HG03280 (cell line): ENCODE measurements around the gene ACTRT3.

Source experiments
- ATAC-seq: cut with Tn5 transposase; IDR thresholded peaks from one replicate; pipeline ENCODE4 v1.9.1; 2021; ENCODE audit warnings: mild to moderate bottlenecking, moderate library complexity; ENCODE audit not compliant: unreplicated experiment

The ACTRT3 gene

GRCh38 chr3:169769287-169770181, at the start of gene ACTRT3:
Gene ACTRT3, minus strand, starts transcription at chr3:169769561. Its CDS starts 41 bp downstream, at chr3:169769520.
- peak; percentile 21 for ATAC-seq

- ATAC-seq = no peak
Observed at GRCh38 chr3:169818316-169818715, 49.0 kb upstream of the ACTRT3 start.

DNA sequence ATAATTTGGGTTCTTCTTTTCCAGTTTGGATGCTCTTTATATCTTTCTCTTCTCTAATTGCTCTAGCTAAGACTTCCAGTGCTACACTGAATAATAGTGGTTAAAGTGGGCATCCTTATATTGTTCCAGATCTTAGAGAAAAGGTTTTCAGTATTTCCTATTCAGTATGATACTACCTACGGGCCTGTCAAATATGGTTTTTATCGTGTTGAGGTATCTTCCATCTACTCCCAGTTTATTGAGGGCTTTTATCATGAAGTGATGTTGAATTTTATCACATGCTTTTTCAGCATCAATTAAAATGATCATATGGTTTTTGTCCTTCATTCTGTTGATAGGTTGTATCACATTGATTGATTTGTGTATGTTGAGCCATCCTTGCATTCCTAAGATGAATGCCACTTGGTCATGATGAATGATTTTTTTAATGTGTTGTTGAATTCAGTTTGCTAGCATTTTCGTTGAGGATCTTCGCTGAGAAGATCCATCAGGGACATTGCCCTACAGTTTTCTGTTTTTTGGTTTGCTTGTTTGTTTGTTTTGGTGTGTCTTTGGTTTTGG, 46.3 kb upstream of the ACTRT3 start:
- ATAC-seq = no peak

DNA sequence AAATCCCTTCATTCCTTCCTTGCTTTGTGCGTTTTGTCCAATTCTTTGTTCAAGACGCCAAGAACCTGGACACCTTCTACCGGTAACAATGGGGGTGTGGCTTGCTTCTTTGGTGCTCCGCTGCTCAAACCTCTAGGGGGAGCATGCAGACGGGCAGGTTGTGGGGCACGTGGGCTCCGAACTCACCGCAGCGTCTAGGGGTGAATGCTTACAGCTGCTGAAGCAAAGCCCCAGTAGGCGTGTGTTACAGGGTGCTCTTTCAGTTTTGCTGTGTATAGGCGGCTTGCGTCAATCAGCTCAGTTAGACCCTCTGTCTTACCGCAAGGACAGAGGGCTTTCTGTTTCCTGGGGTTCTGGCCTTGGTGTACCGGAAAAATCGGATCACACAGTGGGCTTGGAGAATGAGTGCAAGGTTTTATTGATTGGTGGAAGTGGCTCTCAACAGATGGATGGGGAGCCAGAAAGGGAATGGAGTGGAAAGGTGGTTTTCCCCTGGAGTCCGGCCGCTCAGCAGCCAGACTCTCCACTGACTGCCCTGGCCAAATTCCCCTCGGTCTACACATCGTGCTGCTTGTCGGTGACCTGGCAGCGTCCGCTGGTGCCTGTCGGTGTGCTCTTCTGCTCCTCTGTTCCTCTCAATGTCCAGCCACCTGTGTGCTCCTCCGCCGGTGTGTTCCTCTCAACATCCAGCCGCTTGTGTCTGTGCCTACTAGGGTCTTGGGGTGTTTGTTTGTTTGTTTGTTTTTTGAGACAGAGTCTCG, 44.6 kb upstream of the ACTRT3 start:
- ATAC-seq = peak; percentile 90

DNA sequence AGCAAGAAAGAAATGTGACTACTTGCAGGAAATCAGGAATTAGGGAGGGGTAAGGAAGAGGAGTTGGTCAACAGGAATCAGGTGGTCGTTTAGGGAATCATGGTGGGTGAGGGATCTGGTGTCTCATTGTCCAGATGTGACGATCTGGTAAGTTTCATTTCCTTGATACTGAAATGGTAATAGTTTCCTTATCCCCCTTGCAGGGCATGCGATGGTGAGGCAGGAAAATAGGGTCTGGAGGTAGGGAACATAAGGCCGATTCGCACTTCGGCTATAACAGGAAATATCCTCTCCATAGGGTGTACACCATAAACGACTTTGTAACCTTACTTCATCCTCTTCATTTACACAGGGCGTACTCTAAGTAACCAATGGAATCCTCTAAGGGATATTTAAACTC, 43.9 kb upstream of the ACTRT3 start:
- ATAC-seq = no peak

- peak; percentile 68 for ATAC-seq
Observed at GRCh38 chr3:169812332-169813235, 43.2 kb upstream of the ACTRT3 start, which contains the start of the genes LRRC34 and LRRIQ4. Gene LRRC34, minus strand, starts transcription at chr3:169812904. Its CDS starts 356 bp downstream, at chr3:169812548. Gene LRRIQ4, plus strand, starts transcription at chr3:169812870. Its CDS starts 9,052 bp downstream, at chr3:169821922.

DNA sequence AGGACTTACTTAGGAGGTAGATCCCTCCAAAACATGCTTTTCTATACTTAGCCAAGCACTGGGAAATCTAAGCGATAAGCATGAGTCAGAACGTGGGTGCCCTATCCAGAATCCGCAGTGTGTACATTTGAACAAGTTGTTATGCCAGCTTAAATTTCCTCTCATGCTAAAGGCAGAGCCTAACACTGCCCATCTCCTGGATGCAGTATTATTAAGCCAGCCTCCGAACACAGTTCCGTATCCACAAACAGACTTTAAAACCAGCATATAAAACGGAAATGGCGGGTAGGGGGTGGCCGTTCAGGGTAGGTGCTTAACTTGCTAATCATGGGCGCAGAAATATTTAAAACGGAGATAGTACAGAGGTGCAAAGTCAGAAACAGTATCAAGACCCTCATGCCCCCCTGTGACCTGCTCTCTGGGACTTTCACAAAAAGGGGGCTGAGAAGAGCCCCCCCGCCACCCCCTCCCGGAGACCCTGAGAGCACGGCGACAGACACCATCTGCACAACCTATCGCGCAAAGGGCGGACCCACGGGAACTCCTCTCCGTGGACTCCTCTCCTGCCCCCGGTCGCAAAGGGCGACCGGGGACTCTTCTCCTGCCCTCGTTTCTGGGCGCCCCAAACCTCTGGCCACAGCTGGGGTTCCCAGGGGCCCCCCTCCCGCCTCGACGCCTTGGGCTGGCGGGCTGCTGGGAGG, 42.4 kb upstream of the ACTRT3 start:
- ATAC-seq = no peak

- ATAC-seq = no peak
Observed at GRCh38 chr3:169809230-169809795, 40.0 kb upstream of the ACTRT3 start.

DNA sequence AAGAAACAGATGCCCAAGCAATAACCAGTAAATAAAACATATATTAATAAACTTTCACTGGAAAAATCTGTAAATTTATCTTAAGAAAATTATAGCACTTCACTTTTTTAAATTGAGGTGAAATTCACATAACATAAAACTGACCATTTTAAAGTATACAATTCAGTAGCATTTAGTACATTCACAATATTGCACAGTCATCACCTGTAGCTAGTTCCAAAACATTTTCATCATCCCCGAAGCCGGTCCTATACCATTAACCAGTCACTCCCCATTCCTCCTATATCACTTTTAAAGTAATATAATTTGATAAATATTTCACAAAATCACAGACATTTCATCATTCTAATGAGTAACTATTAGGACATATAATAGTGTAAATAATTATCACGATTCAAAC, 35.3 kb upstream of the ACTRT3 start:
- ATAC-seq = no peak

GRCh38 chr3:169792359-169792758, 23.0 kb upstream of the ACTRT3 start:
- no peak for ATAC-seq

DNA sequence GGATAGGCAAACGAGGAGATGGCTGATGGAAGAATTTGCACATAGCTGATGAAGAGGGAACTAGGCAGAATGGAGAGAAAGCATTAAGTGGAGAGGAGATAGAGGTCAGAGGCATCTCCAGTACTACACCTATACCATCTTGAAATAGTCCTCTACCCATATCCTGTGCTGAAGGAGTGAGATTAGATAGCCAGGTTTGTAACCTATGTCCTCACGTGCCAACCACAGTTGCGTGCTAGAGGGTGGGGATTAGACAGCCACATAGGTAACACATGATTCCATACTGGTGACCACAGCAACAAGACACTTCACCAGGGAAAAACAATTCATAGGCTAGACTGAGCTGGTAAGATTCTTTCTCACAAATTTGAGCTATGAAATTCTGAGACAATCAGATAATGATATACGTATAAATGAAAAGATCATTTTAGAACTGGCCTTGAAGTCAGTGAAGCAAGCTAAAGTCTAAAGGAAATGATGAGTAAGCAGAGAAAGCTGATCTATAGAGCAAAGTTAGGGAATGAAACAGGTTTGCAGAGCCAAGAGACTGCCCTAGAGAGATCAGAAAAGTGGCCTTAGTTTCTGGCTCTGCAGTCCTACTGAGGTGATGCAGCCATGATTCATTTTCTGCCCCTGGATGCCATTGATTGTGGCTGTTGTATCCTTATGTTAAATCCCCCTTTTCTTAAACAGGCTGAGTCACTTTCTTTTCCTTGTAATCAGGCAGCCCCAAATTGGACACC, 21.5 kb upstream of the ACTRT3 start:
- ATAC-seq = no peak

DNA sequence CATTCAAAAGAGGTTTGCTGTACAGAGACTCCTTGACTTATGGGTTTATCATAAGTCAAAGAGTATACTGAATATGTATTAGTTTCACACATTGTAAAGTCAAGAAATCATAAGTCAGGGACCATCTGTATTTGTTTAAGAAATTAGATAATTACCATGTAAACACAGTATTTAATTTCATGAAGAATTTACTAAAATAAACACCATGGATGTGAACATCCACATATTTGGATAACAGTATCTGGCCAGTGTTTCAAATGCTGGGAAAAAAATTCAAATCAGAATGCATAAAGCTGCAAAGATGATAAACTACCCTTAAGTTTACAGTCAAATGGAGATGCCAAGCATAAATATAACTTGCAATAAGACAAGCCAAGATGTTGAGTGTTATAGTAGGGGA, 20.9 kb upstream of the ACTRT3 start:
- no peak for ATAC-seq

GRCh38 chr3:169787791-169788190, 18.4 kb upstream of the ACTRT3 start:
- no peak for ATAC-seq

GRCh38 chr3:169787120-169787519, 17.8 kb upstream of the ACTRT3 start:
- no peak for ATAC-seq

DNA sequence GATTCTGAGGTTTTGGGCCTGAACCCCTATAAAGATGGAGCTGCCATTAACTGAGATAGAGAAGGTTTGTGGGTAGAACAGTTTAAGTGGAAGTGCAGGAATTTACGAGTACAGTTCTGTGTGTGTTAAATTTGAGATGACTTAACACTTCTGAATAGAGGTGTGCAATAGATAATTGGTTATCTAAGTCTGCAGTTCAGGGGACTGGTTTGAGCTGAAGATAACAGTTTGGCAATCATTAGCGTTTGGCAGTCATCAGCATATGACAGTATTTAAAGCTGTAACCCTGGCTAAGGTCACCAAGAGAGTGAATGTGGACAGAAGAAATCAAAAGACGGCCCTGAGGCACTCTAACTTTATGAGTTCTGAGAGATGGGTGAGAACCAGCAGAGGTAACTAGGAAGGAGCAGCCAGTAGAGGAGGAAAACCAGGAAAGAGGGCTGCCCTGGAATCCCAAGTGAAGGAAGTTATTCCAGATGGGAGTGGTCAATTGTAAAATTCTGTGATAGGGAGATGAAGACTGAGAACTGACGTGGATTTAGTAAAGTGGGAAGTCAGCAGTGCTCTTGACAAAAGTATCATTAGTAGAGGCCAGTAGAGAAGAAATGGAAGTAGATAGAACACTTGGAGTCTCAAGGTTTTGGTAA, 12.0 kb upstream of the ACTRT3 start:
- no peak for ATAC-seq

- no peak for ATAC-seq
Observed at GRCh38 chr3:169780742-169781141, 11.4 kb upstream of the ACTRT3 start.

GRCh38 chr3:169777822-169778221, 8.5 kb upstream of the ACTRT3 start:
- ATAC-seq = no peak

DNA sequence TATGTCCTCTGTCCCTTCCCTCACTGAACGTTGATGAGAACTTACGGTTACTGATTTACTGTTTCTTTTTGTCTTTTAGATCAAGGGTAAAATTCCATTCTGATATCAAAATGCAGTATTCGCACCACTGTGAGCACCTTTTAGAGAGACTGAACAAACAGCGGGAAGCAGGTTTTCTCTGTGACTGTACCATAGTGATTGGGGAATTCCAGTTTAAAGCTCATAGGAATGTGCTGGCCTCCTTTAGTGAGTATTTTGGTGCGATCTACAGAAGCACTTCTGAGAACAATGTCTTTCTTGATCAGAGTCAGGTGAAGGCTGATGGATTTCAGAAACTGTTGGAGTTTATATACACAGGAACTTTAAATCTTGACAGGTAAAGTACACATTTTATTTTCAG, 4.8 kb upstream of the ACTRT3 start:
- ATAC-seq = no peak
